NB4 (cell line): ENCODE results near the gene DOCK4.

Experiments used
- MYC ChIP-seq: IDR thresholded peaks from 2 replicates; pipeline ENCODE4 v1.6.1; 2011; ENCODE audit warnings: low read depth, low read length
- TF ChIP-seq, protein P1 (sequence below): IDR thresholded peaks from one replicate; pipeline ENCODE4 v1.5.1; 2012; ENCODE audit warnings: low read depth, low read length

GRCh38 chr7:112143136-112143535 is 63.1 kb downstream of the DOCK4 start:
- TF ChIP-seq, protein P1, sequence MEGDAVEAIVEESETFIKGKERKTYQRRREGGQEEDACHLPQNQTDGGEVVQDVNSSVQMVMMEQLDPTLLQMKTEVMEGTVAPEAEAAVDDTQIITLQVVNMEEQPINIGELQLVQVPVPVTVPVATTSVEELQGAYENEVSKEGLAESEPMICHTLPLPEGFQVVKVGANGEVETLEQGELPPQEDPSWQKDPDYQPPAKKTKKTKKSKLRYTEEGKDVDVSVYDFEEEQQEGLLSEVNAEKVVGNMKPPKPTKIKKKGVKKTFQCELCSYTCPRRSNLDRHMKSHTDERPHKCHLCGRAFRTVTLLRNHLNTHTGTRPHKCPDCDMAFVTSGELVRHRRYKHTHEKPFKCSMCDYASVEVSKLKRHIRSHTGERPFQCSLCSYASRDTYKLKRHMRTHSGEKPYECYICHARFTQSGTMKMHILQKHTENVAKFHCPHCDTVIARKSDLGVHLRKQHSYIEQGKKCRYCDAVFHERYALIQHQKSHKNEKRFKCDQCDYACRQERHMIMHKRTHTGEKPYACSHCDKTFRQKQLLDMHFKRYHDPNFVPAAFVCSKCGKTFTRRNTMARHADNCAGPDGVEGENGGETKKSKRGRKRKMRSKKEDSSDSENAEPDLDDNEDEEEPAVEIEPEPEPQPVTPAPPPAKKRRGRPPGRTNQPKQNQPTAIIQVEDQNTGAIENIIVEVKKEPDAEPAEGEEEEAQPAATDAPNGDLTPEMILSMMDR: no peak
- no peak for TF ChIP-seq MYC
